Stimulated activated CD4-positive, alpha-beta T cell treated with anti-CD3 and anti-CD28 coated beads, Interleukin-2, amount 100 ng/mL, for 4 hours (primary cell): ENCODE data around the gene NUDT5.
A peak's percentile ranks its signal among the peaks of the same experiment; 100 is the strongest.
"Not testable (repeated sequence)": the region's sequence is repeated elsewhere in the genome, so short reads cannot be mapped to it uniquely, and the experiment has no call there.

Experiments
- DNase-seq: peaks from one replicate; pipeline ENCODE4 v3.0.0-alpha.2; 2020; ENCODE audit warnings: low read depth

NUDT5 gene

DNA sequence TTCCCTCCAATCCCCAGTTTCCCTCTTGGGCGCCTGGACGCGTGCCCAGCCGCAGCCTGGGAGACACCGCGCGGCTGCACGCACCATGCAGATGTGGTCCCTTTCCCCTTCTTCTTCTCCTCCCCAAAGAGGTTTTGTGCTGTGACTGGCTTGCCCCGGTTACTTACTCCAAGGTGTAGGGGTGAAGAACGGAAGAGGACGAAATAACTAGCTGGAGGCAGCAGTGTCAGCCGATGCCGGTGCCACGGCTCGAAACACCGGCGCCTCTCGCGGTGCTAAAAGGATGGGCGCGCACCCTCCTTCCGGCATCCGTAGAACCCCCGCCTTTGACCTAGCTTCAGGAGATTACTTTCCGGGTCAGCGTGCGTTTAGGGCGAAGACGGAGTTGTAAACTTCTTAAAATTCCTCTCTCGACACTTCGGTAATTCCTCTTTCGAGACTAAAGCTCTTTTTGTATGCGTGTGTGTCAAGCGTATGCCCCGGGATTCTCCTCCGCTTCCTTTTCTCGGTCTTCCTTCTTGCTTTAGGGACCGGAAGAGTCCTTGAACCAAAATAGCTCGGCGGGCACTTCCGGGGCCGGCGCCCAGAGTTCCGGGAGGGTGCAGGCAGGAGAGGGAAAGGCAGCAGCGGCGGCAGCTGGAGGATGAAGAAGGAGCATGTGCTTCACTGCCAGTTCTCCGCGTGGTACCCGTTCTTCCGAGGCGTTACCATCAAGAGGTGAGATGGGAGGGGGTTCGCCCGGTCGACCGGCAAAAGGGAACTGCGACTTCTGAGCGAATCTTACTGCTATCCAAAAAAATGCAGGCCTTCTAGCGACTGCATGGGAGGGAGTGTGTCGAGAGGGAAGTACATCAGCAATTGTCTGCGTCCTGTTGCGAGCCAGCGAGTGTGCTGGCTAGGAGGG is at the start of gene NUDT5, which contains the start of gene CDC123:
NUDT5 (minus strand) TSS at position 289 of the 904 bp plus-strand sequence. CDS start 9,600 bp downstream, outside the sequence.
CDC123 (plus strand) TSS at position 586 of the 904 bp plus-strand sequence; CDS start at position 644, 58 bp downstream.
- DNase-seq: peak; percentile 67

DNA sequence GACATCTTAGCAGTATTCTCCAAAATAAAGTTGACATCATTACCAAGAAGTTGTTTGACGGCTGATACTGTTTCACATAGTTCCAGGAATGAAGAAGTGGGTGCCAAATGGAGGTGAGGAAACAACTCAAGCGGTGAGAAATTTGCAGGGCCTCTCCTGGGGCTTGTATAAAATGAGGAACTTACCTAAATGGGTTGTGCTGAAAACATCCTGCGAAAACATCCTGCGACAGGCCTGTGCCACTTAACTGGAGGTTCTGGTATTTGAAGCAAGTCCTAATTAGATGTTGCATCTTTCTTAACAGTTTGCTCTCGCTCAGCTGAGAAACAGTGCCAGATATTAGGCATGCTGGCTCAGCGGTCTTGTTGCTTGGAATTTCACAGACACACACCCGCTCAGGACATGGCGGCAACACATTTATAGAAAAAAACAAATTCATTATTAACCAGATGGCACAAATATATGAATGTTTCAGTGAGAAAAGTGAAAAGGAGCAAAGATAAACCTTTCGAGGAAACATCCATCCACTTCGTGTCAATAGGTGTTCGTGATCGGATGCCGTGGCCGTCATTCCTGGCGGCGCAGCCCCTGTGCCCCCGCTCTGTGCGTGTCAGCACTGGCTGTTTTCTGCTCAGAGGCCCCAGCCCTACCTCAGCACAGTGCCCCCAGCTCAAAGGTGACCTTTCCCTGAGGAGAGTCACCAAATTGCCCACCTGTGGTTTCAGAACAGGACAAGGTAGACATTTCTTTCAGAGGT is 48.4 kb upstream of the NUDT5 start:
- DNase-seq: no peak

DNA sequence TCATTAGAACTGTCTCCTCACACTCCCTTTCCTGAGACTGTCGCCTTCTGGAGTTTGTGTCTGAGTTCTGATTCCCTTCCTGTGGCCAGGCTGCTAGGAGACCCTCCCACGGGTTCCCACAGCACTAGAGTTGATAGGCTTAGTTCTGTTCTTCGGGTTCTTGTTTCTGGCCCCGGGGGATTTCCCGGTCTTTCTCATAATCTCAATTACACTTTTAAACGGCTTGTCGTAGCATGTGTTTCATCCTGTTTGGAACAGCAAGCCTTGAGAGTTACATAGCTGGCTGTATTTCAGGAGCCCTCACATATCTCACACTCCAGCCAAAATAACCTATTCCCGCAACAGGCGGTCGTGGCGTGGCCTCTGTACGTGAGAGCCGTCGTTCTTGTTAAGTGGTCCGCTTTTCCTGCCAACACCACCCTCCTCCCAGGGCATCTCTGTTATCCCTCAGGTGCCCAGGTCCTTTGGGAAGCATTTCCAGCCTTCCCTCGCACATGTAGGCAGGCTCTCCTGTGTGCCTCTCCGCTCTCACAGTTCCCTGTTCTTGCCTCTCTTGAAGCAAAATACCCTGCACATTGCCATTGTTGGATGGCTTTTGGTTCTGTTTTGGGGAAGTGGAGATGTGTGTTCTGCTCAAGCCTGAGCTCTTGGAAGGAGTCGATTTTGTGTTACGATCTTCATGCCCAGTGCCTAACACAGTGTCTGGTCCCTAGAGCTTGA is 46.3 kb upstream of the NUDT5 start:
- DNase-seq: no peak

DNA sequence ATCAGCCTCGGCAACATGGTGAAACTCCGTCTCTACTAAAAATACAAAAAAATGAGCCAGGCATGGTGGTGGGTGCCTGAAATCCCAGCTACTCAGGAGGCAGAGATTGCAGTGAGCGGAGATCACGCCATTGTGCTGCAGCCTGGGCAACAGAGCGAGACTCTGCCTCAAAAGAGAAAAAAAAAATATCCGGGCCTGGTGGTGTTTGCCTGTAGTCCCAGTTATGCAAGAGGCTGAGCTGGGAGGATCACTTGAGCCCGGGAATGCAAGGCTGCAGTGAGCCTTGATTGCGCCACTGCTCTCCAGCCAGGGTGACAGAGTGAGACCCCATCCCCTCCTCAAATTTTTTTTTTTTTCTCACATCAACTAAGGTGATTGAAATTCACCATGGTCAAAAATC is 43.1 kb upstream of the NUDT5 start:
- DNase-seq: no peak

DNA sequence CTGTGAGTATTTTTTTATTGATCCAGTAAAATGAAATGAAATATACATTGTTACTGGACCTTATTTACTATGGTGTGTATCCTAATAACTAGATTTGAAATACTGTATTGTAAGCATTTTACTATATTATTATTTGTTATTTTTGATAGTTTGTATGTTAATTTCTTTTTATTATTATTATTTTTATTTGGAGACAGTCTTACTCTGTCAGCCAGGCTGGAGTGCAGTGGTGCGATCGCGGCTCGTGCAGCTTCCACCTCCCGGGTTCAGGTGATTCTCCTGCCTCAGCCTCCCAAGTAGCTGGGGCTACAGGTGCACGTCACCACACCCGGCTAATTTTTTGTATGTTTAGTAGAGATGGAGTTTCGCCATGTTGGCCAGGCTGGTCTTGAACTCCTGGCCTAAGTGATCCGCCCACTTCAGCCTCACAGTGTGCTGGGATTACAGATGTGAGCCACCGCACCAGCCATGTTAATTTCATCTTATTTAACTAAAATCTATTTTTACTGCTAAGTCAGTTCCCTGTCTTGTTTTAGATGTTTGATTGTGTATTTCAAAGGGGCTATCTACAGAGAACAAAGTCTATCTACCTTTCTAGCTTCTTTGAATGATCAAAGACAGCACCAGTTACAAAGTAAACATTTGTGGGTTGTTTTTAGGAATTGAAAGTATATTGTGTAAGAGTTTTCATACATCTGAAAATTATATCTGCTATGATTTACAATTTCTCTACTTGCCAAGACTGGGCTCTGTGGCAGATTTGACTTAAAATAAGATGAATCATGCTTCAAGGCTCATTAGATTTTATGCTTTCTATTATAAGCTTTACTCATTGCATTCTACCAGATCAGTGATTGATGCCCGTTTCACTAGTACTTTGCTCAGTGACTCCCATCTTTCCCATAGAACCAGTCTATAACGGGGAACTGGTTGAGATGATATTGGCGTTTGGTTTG is 41.9 kb upstream of the NUDT5 start:
- no peak for DNase-seq

DNA sequence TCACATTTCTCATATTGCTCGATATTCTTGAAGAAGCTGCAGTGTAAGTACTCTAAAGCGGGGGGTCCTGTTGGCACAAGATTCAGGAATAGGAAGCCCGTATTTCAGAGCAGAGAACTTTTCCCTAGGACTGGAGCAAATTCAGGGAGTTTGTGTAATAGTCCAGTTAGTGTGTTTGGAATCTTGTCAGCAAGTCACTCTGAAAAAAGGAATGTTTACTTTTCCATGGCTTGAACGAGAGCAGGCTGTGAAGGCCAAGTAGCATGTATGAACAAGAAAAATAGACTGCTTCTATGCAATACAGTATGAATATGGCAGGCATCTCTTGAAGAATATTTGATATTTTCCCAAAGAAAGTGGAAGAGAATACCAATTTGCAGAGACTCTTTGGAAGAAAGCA is 40.1 kb upstream of the NUDT5 start:
- no peak for DNase-seq

DNA sequence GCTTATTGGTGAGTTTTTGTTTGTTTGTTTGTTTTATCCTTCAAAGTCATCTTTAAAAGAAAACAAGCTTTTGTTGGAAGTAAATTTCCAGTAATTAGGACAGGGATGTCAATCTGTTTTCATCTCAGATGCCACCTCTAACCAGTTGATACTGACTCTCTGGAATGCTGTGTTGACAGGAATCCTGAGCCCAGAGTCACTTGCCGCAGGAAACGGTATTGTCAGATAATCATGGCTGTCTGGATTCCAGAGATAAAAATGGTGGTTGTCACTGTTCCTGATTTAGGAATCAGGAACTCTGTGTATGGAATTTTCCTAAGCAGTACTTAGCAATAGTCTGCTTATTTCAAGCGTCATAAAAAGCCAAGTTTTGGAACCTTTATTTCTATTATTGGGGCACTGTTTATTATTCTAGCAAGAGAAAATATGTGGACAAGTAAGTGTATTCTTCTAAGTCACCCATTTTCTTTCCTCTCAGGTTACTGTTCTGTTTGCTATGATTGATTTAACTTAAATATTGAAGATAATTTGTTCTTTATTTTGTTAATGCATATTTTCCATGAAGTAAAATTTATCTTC is 39.5 kb upstream of the NUDT5 start:
- DNase-seq: no peak

DNA sequence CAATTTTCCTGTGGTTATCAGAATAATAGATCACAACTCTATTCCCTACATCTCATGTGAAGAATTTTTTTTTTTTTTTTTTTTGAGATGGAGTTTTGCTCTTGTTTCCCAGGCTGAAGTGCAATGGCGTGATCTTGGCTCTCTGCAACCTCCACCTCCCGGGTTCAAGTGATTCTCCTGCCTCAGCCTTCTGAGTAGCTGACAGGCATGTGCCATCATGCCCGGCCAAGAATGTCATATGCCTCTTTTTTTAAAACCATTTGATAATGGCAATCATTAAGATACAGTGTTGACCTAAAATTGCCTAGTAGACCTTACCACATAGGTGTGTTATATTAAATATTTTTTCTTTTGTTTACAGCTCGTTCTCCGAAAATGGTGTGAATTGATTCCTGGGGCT is 39.0 kb upstream of the NUDT5 start:
- DNase-seq: not testable (repeated sequence)

DNA sequence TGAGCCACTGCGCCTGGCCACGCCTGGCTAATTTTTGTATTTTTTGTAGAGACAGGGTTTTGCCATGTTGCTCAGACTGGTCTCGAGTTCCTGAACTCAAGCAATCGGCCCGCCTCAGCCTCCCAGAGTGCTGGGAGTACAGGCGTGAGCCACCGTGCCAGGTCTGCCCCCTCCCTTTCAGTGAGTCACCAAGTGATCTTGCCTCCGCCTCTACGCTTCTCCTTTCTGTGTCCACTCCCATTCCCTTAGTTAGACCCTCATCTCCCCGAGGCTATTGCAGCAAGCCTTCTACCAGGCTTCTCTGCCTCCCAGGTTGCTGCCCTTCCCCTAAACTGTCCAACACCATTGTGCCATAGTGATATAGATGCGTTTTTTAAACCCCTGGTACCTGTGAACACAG is 33.2 kb upstream of the NUDT5 start:
- DNase-seq: no peak

DNA sequence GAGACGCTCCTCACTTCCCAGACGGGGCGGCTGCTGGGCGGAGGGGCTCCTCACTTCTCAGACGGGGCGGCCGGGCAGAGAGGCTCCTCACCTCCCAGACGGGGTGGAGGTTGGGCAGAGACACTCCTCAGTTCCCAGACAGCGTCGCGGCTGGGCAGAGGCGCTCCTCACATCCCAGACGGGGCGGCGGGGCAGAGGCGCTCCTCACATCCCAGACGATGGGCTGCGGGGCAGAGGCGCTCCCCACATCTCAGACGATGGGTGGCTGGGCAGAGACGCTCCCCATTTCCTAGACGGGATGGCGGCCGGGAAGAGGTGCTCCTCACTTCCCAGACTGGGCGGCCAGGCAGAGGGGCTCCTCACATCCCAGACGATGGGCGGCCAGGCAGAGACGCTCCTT is 30.7 kb upstream of the NUDT5 start:
- not testable (repeated sequence) for DNase-seq

DNA sequence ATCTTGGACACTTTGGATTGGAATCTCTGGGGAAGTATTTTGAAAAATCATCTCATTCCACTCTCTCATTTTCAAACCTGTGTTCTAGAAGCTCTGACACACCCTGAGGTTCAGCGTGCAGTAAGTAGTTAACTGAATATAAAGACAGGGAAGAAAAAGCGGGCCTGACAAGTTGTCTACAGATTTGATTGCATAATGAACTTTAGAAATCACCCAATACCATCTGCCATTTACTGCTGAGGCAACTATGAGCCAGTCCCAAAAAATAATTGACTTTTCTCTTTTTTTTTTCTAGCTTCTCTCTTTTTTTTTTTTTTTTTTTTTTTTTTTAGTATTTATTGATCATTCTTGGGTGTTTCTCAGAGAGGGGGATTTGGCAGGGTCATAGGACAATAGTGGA is 29.8 kb upstream of the NUDT5 start:
- DNase-seq: no peak

DNA sequence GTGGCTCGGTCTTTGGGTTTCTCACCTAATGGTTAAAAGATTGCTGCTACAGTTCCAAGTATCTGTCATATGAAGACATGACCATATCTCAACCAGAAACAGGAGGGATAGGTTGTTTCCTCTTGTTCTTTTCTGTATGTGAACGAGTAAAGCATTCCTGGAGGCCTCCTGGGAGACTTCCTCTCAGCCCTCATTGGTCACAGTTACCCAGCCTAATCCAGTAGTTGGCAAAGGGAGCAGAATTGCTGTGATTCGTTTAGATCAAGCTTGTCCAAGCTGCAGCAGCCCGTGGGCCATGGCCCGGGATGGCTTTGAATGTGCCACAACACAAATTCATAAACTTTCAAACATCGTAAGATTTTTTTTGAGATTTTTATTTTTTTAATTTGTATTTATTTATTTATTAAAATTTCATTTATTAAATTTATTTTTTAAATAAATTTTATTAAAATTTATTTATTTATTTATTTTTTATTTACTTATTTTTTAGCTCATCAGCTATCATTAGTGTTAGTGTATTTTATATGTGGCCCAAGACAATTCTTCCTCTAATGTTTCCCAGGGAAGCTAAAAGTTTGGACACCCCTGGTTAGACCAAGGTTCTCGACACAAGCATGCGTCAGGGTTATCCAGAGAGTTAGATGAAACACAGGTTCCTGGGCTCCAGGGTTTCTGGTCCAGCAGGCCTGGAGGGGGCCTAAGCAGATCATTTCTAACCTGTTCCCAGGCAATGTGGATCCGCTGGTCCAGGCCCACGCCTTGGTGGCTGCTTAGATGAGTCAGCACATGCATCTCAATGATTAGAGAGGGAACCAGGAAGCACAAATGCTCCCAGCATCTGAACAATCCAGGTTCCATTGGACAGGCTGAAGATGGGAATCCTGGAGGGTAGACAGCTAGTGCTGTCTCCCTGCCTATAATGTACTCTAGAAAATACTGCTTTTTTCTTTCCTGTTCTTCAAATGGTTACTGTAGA is 25.9 kb upstream of the NUDT5 start:
- DNase-seq: no peak

DNA sequence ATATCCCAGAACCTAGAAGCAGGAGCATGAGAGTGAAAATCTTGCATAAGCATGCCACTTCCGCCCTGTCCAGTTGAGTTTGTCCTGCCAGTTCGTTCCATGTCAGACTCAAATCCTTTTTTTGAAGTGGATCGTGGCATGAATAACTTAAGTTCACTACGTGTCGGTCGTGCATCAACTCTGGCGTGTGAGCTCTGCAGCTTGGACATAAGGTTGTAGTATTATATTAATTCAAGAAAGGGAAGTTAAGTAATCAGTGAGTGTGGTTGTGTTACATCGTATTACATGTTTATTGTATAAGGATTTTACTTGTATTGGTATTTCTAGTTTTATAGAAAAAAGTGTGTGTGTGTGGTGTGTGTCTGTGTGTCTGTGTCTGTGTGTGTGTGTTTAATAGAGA is 23.3 kb upstream of the NUDT5 start:
- DNase-seq: no peak

DNA sequence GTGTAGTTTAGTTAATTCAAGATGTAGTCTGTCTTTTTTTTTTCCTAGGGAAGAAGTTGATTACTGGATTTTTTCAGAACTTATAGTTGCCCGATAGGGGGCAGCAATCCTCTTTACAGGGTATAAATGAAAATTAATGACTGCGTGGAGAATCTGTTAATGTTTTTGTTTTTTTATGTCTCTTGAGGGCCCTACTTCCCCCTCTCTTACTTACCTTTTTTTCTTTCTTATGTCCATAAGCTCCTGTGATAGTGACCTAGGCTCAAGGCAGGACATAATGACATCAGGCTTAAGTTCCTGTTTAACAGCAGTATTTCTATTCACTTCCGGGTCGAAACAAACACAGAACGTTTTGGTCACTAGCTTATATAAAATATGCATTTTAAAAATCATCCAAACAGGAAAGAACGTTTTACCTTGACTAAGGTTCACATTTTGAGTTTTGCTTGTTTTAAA is 19.1 kb upstream of the NUDT5 start:
- peak; percentile 19 for DNase-seq

DNA sequence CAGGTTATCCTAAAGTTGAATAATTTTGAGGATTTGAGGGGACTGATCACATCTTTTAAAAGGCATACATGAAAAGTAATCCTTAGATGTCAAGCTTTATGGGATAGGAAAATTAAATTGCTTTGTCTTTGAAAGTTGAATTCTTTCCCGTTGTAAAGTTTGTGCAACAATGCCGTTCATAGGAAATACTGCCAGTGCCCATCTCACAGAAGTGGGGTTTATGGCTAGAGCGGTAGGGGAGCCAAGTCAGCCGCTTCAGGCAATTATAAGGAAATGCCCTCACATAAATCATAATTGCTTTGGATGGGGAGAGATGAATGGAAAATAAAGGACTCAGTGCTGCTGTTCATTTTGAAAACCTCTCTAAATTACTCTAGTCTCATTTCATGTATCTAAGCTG is 18.4 kb upstream of the NUDT5 start:
- no peak for DNase-seq

DNA sequence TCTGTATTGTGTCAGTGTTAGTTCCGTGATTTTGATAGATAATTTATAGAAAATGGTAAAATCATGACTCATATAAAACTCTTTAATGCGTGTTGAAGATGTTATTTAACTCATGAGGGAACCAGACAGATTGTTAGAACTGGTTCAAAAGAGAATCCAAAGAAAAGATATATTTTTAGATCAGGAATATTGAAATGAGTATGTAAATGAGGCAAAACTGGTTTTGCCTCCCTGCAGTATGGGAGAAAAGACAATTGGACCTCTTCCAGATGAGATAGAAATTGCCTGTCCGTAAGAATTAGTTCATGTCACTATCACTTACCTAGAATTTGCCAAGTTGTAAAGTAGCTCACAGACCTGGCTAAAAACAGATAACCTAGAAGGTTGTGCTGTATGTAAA is 17.9 kb upstream of the NUDT5 start:
- no peak for DNase-seq

DNA sequence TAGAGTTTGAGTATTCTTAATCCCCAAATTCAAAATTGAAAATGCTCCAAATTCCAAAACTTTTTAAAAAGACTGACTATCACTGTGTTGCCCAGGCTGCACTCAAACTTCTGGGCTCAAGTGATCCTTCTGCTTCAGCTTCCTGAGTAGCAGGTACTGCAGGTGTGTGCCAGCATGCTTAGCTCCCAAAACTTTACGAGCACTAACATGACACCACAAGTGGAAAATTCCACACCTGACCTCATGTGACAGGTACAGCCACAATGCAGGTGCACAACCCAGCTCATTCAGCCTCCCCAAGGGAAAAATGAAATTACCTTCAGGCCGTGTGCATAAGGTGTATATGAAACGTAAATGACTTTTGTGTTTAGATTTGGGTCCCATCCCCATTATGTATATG is 16.8 kb upstream of the NUDT5 start:
- DNase-seq: no peak

DNA sequence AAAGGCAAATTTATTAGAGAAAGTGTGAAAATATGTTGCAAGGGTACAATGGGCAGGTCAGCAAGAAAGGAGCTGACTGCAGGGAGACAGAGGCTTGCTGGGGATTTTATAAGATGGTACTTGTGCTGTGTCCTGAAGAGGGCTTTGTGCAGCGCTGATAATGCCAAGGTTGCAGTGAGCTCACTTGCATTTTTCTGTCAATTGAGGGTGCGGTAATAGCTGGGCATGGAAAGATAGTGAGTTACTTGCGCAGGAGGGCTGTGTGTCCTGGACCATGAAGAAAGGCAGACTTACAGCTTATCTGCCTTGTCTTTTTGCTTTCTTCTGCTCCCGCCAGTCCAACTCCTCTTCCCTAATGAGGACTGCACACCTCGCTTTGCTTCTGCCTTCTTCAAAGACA is 12.8 kb upstream of the NUDT5 start:
- no peak for DNase-seq

DNA sequence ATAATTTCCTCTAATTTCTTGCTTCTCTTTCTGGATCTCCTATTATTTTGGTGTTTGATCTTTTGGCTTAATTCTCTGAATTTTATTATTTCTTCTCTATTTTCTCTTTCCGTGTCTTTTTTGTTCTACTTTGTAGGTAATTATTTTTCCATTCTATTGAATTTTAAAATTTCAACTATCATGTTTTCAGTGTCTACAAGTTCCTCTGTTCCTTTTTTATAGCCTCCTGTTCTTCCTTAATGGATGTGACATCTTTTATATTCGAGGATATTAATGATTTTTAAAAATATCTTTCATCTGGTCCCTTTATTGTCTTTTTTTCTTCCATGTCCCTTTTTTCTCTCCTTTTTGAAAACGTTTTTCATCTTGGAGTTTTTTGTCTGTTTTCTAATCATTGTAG is 11.4 kb upstream of the NUDT5 start:
- no peak for DNase-seq

DNA sequence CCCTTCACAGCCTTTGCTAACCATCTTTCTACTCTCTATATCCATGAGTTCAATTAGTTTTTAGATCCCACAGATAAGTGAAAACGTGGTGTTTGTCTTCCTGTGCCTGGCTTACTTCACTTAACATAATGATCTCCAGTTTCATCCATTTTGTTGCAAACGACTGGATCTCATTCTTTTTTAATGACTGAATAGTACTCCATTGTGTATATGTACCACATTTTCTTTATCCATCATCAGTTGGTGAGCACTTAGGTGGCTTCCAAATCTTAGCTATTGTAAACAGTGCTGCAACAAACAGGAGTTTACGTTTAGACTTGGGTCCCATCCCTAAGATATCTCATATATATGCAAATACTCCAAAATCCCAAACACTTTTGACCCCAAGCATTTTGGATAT is 9.4 kb upstream of the NUDT5 start:
- DNase-seq: no peak
